ENCODE data around the gene NOXA1. TPM values are rescaled to one million over a fixed set of nuclear protein-coding genes. Genes with fewer than 3 reads are reported as not detected.

The NOXA1 gene
- total RNA-seq, 1 donor, result 0.36 TPM

DNA sequence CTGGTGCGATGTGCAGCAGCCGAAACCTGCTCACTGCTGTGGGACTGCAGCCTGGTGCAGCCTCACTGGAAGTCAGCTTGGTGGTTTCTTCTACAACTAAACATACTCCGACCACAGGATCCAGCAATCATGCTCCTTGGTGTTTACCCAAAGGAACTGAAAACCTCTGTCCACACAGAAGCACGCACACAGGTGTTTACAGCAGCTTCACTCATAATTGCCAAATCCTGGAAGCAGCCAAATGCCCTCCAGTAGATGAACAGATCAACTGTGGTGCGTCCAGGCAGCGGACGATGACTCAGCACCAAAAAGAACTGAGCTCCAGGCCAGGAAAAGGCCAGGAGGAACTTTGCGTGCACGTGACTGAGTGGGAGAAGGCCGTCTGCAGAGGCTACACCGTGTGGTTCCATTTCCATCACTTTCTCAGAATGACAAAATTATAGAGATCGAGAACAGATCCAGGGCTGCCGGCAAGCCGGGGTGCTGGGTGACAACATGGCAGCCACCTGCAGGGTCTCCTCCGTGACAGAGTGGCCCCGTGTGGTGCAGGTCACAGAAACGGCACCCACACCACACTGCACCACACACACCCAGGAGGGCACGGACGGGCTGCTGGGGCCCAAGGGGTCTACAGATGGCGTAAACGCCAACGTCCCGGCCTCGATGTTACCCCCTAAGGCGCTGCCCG, 59.0 kb downstream of the NOXA1 start:
- H3K4me3 ChIP-seq (ENCODE audit: low read depth, low read length), result no peak overlapping the region
- peak; percentile 56 for DNase-seq (ENCODE audit: low read depth)
- TF ChIP-seq, protein P1, sequence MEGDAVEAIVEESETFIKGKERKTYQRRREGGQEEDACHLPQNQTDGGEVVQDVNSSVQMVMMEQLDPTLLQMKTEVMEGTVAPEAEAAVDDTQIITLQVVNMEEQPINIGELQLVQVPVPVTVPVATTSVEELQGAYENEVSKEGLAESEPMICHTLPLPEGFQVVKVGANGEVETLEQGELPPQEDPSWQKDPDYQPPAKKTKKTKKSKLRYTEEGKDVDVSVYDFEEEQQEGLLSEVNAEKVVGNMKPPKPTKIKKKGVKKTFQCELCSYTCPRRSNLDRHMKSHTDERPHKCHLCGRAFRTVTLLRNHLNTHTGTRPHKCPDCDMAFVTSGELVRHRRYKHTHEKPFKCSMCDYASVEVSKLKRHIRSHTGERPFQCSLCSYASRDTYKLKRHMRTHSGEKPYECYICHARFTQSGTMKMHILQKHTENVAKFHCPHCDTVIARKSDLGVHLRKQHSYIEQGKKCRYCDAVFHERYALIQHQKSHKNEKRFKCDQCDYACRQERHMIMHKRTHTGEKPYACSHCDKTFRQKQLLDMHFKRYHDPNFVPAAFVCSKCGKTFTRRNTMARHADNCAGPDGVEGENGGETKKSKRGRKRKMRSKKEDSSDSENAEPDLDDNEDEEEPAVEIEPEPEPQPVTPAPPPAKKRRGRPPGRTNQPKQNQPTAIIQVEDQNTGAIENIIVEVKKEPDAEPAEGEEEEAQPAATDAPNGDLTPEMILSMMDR (IDR thresholded peaks at IDR 0.05; ENCODE audit: insufficient read depth, low read length), result no peak

Other genes with a start within 250 kb of the NOXA1 start
- 25.7 and 28.0 TPM in 2 replicates for gene ANAPC2, start 234.8 kb upstream of the NOXA1 start, total RNA-seq (ENCODE audit: low replicate concordance)
- gene SSNA1, start 234.7 kb upstream of the NOXA1 start, total RNA-seq (ENCODE audit: low replicate concordance), result 43.5 and 51.5 TPM in 2 replicates
- gene TPRN, start 222.7 kb upstream of the NOXA1 start, total RNA-seq (ENCODE audit: low replicate concordance), result 8.0 and 10.5 TPM in 2 replicates
- gene TMEM203, start 217.7 kb upstream of the NOXA1 start, total RNA-seq (ENCODE audit: low replicate concordance), result 32.3 and 34.7 TPM in 2 replicates
- 8.5 and 8.6 TPM in 2 replicates for gene NDOR1, start 217.7 kb upstream of the NOXA1 start, total RNA-seq (ENCODE audit: low replicate concordance)
- 0.45 TPM in 1 of 2 replicates, not detected in the other for gene RNF208, start 201.2 kb upstream of the NOXA1 start, total RNA-seq (ENCODE audit: low replicate concordance)
- 0.36 and 0.49 TPM in 2 replicates for gene CYSRT1, start 198.2 kb upstream of the NOXA1 start, total RNA-seq (ENCODE audit: low replicate concordance)
- gene RNF224, start 195.9 kb upstream of the NOXA1 start, total RNA-seq (ENCODE audit: low replicate concordance), result 0.09 TPM in 1 of 2 replicates, not detected in the other
- gene SLC34A3, start 192.5 kb upstream of the NOXA1 start, total RNA-seq (ENCODE audit: low replicate concordance), result not detected in 2 replicates
- 21.8 and 195 TPM in 2 replicates for gene TUBB4B, start 182.1 kb upstream of the NOXA1 start, total RNA-seq (ENCODE audit: low replicate concordance)
- gene STPG3, start 172.1 kb upstream of the NOXA1 start, total RNA-seq (ENCODE audit: low replicate concordance), result not detected in 2 replicates
- gene NELFB, start 168.1 kb upstream of the NOXA1 start, total RNA-seq (ENCODE audit: low replicate concordance), result 27.1 and 43.7 TPM in 2 replicates
- 12.6 and 31.3 TPM in 2 replicates for gene TOR4A, start 145.7 kb upstream of the NOXA1 start, total RNA-seq (ENCODE audit: low replicate concordance)
- gene NRARP, start 121.1 kb upstream of the NOXA1 start, total RNA-seq (ENCODE audit: low replicate concordance), result 0.09 TPM in 1 of 2 replicates, not detected in the other
- gene EXD3, start 231 bp upstream of the NOXA1 start, total RNA-seq (ENCODE audit: low replicate concordance), result 5.2 and 14.3 TPM in 2 replicates
- gene ENTPD8, start 18.0 kb downstream of the NOXA1 start, total RNA-seq (ENCODE audit: low replicate concordance), result not detected in 2 replicates
- 29.1 and 29.6 TPM in 2 replicates for gene NSMF, start 35.9 kb downstream of the NOXA1 start, total RNA-seq (ENCODE audit: low replicate concordance)
- gene PNPLA7, start 127.0 kb downstream of the NOXA1 start, total RNA-seq (ENCODE audit: low replicate concordance), result 0.81 and 5.4 TPM in 2 replicates
- 27.7 and 81.1 TPM in 2 replicates for gene MRPL41, start 128.5 kb downstream of the NOXA1 start, total RNA-seq (ENCODE audit: low replicate concordance)
- gene DPH7, start 155.5 kb downstream of the NOXA1 start, total RNA-seq (ENCODE audit: low replicate concordance), result 16.1 and 20.2 TPM in 2 replicates
- gene ZMYND19, start 167.1 kb downstream of the NOXA1 start, total RNA-seq (ENCODE audit: low replicate concordance), result 5.1 and 15.5 TPM in 2 replicates
- 1.8 and 15.0 TPM in 2 replicates for gene ARRDC1, start 182.3 kb downstream of the NOXA1 start, total RNA-seq (ENCODE audit: low replicate concordance)
- gene EHMT1, start 195.6 kb downstream of the NOXA1 start, total RNA-seq (ENCODE audit: low replicate concordance), result 31.4 and 41.8 TPM in 2 replicates